HepG2 (cell line): Measurements from ENCODE around the gene GRK5. TPM values are rescaled to one million over a fixed set of nuclear protein-coding genes. Genes with fewer than 3 reads are reported as not detected.

Experiments used
- ATAC-seq: fragments of 200-7000 bp; cut with Tn5 transposase; 3 replicates; pipeline ENCODE4 v1.9.1; 2020; ENCODE audit warnings: mild to moderate bottlenecking, moderate library complexity
- BruUV-seq: library from RNA; stranded (reverse); fragments of 400-500 nt; replicated peaks from 2 replicates; lab custom pipeline; 2021; lab: Mats Ljungman, UMichigan
- CTCF ChIA-PET: fragments of 300-600 bp; formaldehyde crosslinking; extraction: SDS; loops from one replicate; lab custom pipeline; 2021; ENCODE audit warnings: low total read pairs, inconsistent platforms, low intra/inter-chr PET ratio; lab: Yijun Ruan, JAX
- POLR2A ChIA-PET: fragments of 350-600 bp; sonication (Branson Sonifier 250); formaldehyde crosslinking; loops from one replicate; lab custom pipeline; 2020; ENCODE audit warnings: antibody characterized with exemption, inconsistent platforms; lab: Yijun Ruan, JAX
- DNase-seq: peaks from one replicate; pipeline ENCODE4 v3.0.0-alpha.2; 2015; ENCODE audit warnings: low spot score
- FAIRE-seq: peaks from 3 replicates; lab custom pipeline; 2011; peaks lifted over from hg19 to GRCh38; lab: Jason Lieb, UNC
- H2AFZ ChIP-seq: one replicate; pipeline ENCODE4 v1.6.1; 2011; ENCODE audit warnings: low read length, inconsistent platforms
- H3K27ac ChIP-seq: fragments of 300-600 bp; 3 replicates; pipeline ENCODE4 v1.8.0; 2011; ENCODE audit warnings: mixed run types, mild to moderate bottlenecking, mixed read lengths, low read length, inconsistent platforms; ENCODE audit not compliant: insufficient read depth; ENCODE audit errors: extremely low read length
- H3K27me3 ChIP-seq, 2 experiments: fragments of 200-600 bp in 1 of 2; 2 replicates in 1 of 2; 3 replicates in 1 of 2; pipeline versions ENCODE4 v1.6.0 to v1.8.0; 2011; ENCODE audit warnings: low read length in 2 of 2, mild to moderate bottlenecking in 2 of 2, moderate library complexity in 2 of 2, inconsistent platforms in 1 of 2; ENCODE audit not compliant: insufficient read depth in 2 of 2, control insufficient read depth in 1 of 2
- H3K36me3 ChIP-seq, 2 experiments: fragments of 200-600 bp in 1 of 2; replicated peaks in 1 of 2; 2 replicates in 1 of 2; 3 replicates in 1 of 2; pipeline versions ENCODE4 v1.5.1 to v1.8.0; 2011; ENCODE audit warnings: low read length in 2 of 2, inconsistent platforms in 1 of 2; ENCODE audit not compliant: insufficient read depth in 2 of 2, control insufficient read depth in 1 of 2
- H3K4me1 ChIP-seq: 2 replicates; pipeline ENCODE4 v1.5.1; 2012; ENCODE audit warnings: low read length, inconsistent platforms; ENCODE audit not compliant: insufficient read depth
- H3K4me2 ChIP-seq: 2 replicates; pipeline ENCODE4 v1.6.0; 2011; ENCODE audit warnings: low read depth, low read length, inconsistent platforms
- H3K4me3 ChIP-seq, 3 experiments: fragments of 200-600 bp in 1 of 3; sonication (generic), shearing (Covaris generic) in 1 of 3; replicated peaks in 1 of 3; 2 replicates each; pipeline ENCODE4 v1.5.1; 2011 to 2016; ENCODE audit warnings: low read length in 3 of 3, inconsistent platforms in 2 of 3, low read depth in 2 of 3, mild to moderate bottlenecking in 2 of 3, control low read depth in 1 of 3, mixed read lengths in 1 of 3; ENCODE audit not compliant: insufficient read depth in 1 of 3
- H3K79me2 ChIP-seq: one replicate; pipeline ENCODE4 v1.6.1; 2011; ENCODE audit warnings: low read length, inconsistent platforms; ENCODE audit not compliant: insufficient read depth
- H3K9ac ChIP-seq: 2 replicates; pipeline ENCODE4 v1.6.0; 2011; ENCODE audit warnings: mild to moderate bottlenecking, low read depth, low read length, inconsistent platforms; ENCODE audit not compliant: insufficient read depth
- H3K9me3 ChIP-seq: 2 replicates; pipeline ENCODE4 v1.5.1; 2012; ENCODE audit warnings: mild to moderate bottlenecking, low read length
- H4K20me1 ChIP-seq: 2 replicates; pipeline ENCODE4 v1.6.0; 2011; ENCODE audit warnings: inconsistent platforms, mild to moderate bottlenecking, low read length, moderate library complexity; ENCODE audit not compliant: insufficient read depth
- AKAP8 ChIP-seq: sonication (generic); formaldehyde crosslinking; IDR thresholded peaks from 2 replicates; pipeline ENCODE4 v1.5.1; 2020; ENCODE audit warnings: mild to moderate bottlenecking, missing genetic modification reagents
- CEBPZ ChIP-seq: IDR thresholded peaks from 2 replicates; pipeline ENCODE4 v1.6.1; 2012; ENCODE audit warnings: low read length, improper control_type of control experiment
- HNRNPUL1 ChIP-seq: fragments of 200-400 bp; formaldehyde crosslinking; IDR thresholded peaks from 2 replicates; pipeline ENCODE4 v1.6.1; 2017; ENCODE audit warnings: low read depth, mild to moderate bottlenecking, low read length, moderate library complexity
- MYNN ChIP-seq: sonication (generic); formaldehyde crosslinking; IDR thresholded peaks from 2 replicates; pipeline ENCODE4 v1.4.0; 2020; ENCODE audit warnings: mild to moderate bottlenecking, low read depth, missing genetic modification reagents
- NCOR1 ChIP-seq: fragments of 200-600 bp; sonication (generic); IDR thresholded peaks from 2 replicates; pipeline ENCODE4 v1.7.0; 2017; ENCODE audit warnings: antibody characterized with exemption, low read length, borderline replicate concordance
- PPARG ChIP-seq: conservative IDR thresholded peaks from 2 replicates; pipeline ENCODE4 v1.6.1; 2016; ENCODE audit warnings: missing biosample characterization, missing genetic modification reagents
- ZBTB1 ChIP-seq: sonication (generic); formaldehyde crosslinking; IDR thresholded peaks from 2 replicates; pipeline ENCODE4 v1.4.0; 2020; ENCODE audit warnings: missing genetic modification reagents, borderline replicate concordance
- ZNF24 ChIP-seq: fragments of 450-650 bp; IDR thresholded peaks from 2 replicates; pipeline ENCODE4 v1.6.1; 2017; ENCODE audit warnings: antibody characterized with exemption, mild to moderate bottlenecking
- ZNF264 ChIP-seq: sonication (generic); formaldehyde crosslinking; IDR thresholded peaks from 2 replicates; pipeline ENCODE4 v1.4.0; 2020; ENCODE audit warnings: missing genetic modification reagents
- ZNF354B ChIP-seq: sonication (generic); formaldehyde crosslinking; IDR thresholded peaks from 2 replicates; pipeline ENCODE4 v1.8.0; 2022; ENCODE audit warnings: mild to moderate bottlenecking, missing genetic modification reagents
- ZNF546 ChIP-seq: sonication (generic); formaldehyde crosslinking; conservative IDR thresholded peaks from 2 replicates; pipeline ENCODE4 v1.8.1; 2023; ENCODE audit warnings: mild to moderate bottlenecking, missing genetic modification reagents
- WGBS: methylation state at CpG from one replicate; pipeline ENCODE4 v1.1.6; 2017; ENCODE audit warnings: low lambda C conversion rate; 5-methylcytosine and 5-hydroxymethylcytosine counted together
- in situ Hi-C: cut with HindIII; loops from 2 replicates; pipeline ENCODE4 v1.10.0; 2017; ENCODE audit warnings: low pct_unique_long_range_greater_than_20kb; ENCODE audit not compliant: extremely low pct_ligation_motif_present
- intact Hi-C: fragments of 100-400 bp; cut with micrococcal nuclease; formaldehyde crosslinking; loops from one replicate; pipeline ENCODE4 v1.10.0; 2022; ENCODE audit not compliant: unreplicated experiment
- polyA plus RNA-seq, 8 experiments: library from polyadenylated mRNA; depleted of rRNA in 3 of 8; stranded (reverse) in 7 of 8; unstranded in 1 of 8; fragments of >200 nt; fragmentation: Illumina TruSeq in 4 of 8; extraction: Trizol in 4 of 8; gene quantifications; 2 replicates each; pipeline versions ENCODE4 v1.2.1 to v1.2.3, GENCODE V29; 2011 to 2016; ENCODE audit warnings: low read depth in 4 of 8, missing spikeins in 1 of 8, mixed read lengths in 1 of 8; ENCODE audit not compliant: insufficient read depth in 1 of 8
- total RNA-seq, 5 experiments: library from RNA; depleted of rRNA; stranded (reverse); fragments of >200 nt; fragmentation: Illumina TruSeq; extraction: Trizol; gene quantifications; 2 replicates each; pipeline ENCODE4 v1.2.3, GENCODE V29; 2016; ENCODE audit warnings: low read depth in 1 of 5
- TF ChIP-seq, protein P1 (sequence below): sonication (generic); formaldehyde crosslinking; IDR thresholded peaks from 2 replicates; pipeline ENCODE4 v1.5.1; 2020; ENCODE audit warnings: missing genetic modification reagents, mild to moderate bottlenecking, borderline replicate concordance

Gene GRK5
- total and polyA plus RNA-seq, 2 of the 13 experiments (the other 11 are each of a cell fraction or from before 2014, with no cell fraction given) = 10.4 to 12.6 TPM

GRCh38 chr10:119470920-119471702 is 263.7 kb downstream of the GRK5 start:
- DNase-seq (no peak), ATAC-seq (no peak), FAIRE-seq (no peak)
- no peak overlapping the region for H2AFZ ChIP-seq
- intact Hi-C loops (no loop called here), in situ Hi-C loops (no loop called here)
- no peaks in the 10 kb centered on the region for H3K79me2 ChIP-seq
- ChIA-PET POLR2A (no interaction called here), CTCF (no interaction called here)
- peaks cover 1 to 45% of the 10 kb centered on the region in 2 experiments; a peak in 4 of 5 replicates for H3K27me3 ChIP-seq
- no peak overlapping the region for H3K9ac ChIP-seq
- TF ChIP-seq CEBPZ (no peak), MYNN (CRISPR knock-in tag) (no peak), ZBTB1 (CRISPR knock-in tag) (no peak), ZNF24 (no peak), PPARG (CRISPR knock-in tag) (no peak), HNRNPUL1 (no peak), ZNF264 (CRISPR knock-in tag) (no peak), AKAP8 (CRISPR knock-in tag) (no peak), ZNF354B (CRISPR knock-in tag) (no peak), ZNF546 (no peak), NCOR1 (no peak)
- TF ChIP-seq, protein P1, sequence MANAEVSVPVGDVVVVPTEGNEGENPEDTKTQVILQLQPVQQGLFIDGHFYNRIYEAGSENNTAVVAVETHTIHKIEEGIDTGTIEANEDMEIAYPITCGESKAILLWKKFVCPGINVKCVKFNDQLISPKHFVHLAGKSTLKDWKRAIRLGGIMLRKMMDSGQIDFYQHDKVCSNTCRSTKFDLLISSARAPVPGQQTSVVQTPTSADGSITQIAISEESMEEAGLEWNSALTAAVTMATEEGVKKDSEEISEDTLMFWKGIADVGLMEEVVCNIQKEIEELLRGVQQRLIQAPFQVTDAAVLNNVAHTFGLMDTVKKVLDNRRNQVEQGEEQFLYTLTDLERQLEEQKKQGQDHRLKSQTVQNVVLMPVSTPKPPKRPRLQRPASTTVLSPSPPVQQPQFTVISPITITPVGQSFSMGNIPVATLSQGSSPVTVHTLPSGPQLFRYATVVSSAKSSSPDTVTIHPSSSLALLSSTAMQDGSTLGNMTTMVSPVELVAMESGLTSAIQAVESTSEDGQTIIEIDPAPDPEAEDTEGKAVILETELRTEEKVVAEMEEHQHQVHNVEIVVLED (CRISPR knock-in tag) = no peak
- H3K36me3 ChIP-seq = no peaks in the 10 kb centered on the region
- H3K4me2 ChIP-seq = no peak overlapping the region
- no peaks in the 10 kb centered on the region for H3K9me3 ChIP-seq
- BruUV-seq = no TSS peak
- H4K20me1 ChIP-seq = no peaks in the 10 kb centered on the region
- no peak overlapping the region for H3K4me3 ChIP-seq
- 3% methylated on average over 3 of the region's 3 CpGs for WGBS
- H3K4me1 ChIP-seq = no peaks in the 10 kb centered on the region
- H3K27ac ChIP-seq = no peak overlapping the region
